Natural killer cell (primary cell): ENCODE data around the gene DIAPH2. TPM values are rescaled to one million over a fixed set of nuclear protein-coding genes. Genes with fewer than 3 reads are reported as not detected.

Source experiments
- ATAC-seq, 3 donors: fragments of 150-1000 bp in 2 of 3; fragments of 200-7000 bp in 1 of 3; cut with Tn5 transposase; 1 replicate in 1 of 3; 2 replicates in 2 of 3; pipeline ENCODE4 v1.10.0; 2021; ENCODE audit warnings: mild to moderate bottlenecking in 2 of 3, moderate library complexity in 2 of 3
- DNase-seq, 2 donors: peaks; one replicate each; pipeline versions ENCODE4 v3.0.0 to v3.0.0-alpha.2; 2013 to 2021; ENCODE audit warnings: mixed read lengths in 1 of 2
- H3K27ac ChIP-seq: one replicate; pipeline ENCODE4 v1.5.1; 2013; ENCODE audit warnings: mild to moderate bottlenecking, low read length
- H3K27me3 ChIP-seq: one replicate; pipeline ENCODE4 v1.6.1; 2013; ENCODE audit warnings: low read length; ENCODE audit not compliant: control insufficient read depth, insufficient read depth
- H3K36me3 ChIP-seq: one replicate; pipeline ENCODE4 v1.6.1; 2013; ENCODE audit warnings: low read length; ENCODE audit not compliant: control insufficient read depth, insufficient read depth
- H3K4me1 ChIP-seq: one replicate; pipeline ENCODE4 v1.6.1; 2013; ENCODE audit warnings: low read length; ENCODE audit not compliant: control insufficient read depth, insufficient read depth
- H3K4me3 ChIP-seq: one replicate; pipeline ENCODE4 v1.5.1; 2013; ENCODE audit warnings: low read length
- H3K9me3 ChIP-seq: one replicate; pipeline ENCODE4 v1.6.1; 2013; ENCODE audit warnings: low read length; ENCODE audit not compliant: control insufficient read depth, insufficient read depth
- H3K27ac Mint-ChIP-seq, 2 donors: one replicate each; pipeline ENCODE4 v1.8.0; 2022; ENCODE audit warnings: mild to moderate bottlenecking in 2 of 2, mixed read lengths in 2 of 2, moderate library complexity in 1 of 2
- H3K27me3 Mint-ChIP-seq, 2 donors: one replicate each; pipeline ENCODE4 v1.8.0; 2022; ENCODE audit warnings: low read depth in 2 of 2, mixed read lengths in 2 of 2
- H3K36me3 Mint-ChIP-seq: one replicate; pipeline ENCODE4 v1.8.0; 2022; ENCODE audit warnings: mixed read lengths
- H3K4me1 Mint-ChIP-seq, 2 donors: one replicate each; pipeline ENCODE4 v1.8.0; 2022; ENCODE audit warnings: mixed read lengths in 2 of 2
- H3K4me3 Mint-ChIP-seq: one replicate; pipeline ENCODE4 v1.8.0; 2022; ENCODE audit warnings: mild to moderate bottlenecking, moderate library complexity, mixed read lengths
- H3K9me3 Mint-ChIP-seq, 2 donors: one replicate each; pipeline ENCODE4 v1.8.0; 2022; ENCODE audit warnings: mixed read lengths in 2 of 2
- WGBS: methylation state at CpG from one replicate; pipeline ENCODE4 v1.1.7; 2013; ENCODE audit warnings: missing lambda C conversion rate; ENCODE audit not compliant: insufficient coverage; 5-methylcytosine and 5-hydroxymethylcytosine counted together
- intact Hi-C: fragments of 100-400 bp; cut with micrococcal nuclease; formaldehyde crosslinking; loops from one replicate; pipeline ENCODE4 v1.14.2; 2022
- total RNA-seq, 4 donors: library from RNA; stranded (reverse); fragments of 120-200 nt in 1 of 4; gene quantifications; one replicate each; pipeline versions ENCODE4 v1.2.3 to v1.2.4, GENCODE V29; 2013 to 2022
- TF ChIP-seq, protein P1 (sequence below): fragments of 200-600 bp; IDR thresholded peaks from one replicate; pipeline ENCODE4 v1.8.0; 2022; ENCODE audit warnings: antibody characterized with exemption

Gene DIAPH2
- total RNA-seq, 3 donors from 2014 or later (not counting 1 experiment from before 2014, with no cell fraction given) = 17.0 to 18.2 (median 17.0) TPM

GRCh38 chrX:97119474-97120109, 434.9 kb downstream of the DIAPH2 start:
- Mint-ChIP-seq H3K27ac (no peak overlapping the region), H3K9me3 (no peaks in the 10 kb centered on the region), H3K4me3 (no peak overlapping the region), H3K4me1 (peaks cover 0 to under 1% of the 10 kb centered on the region in 2 donors), H3K36me3 (no peaks in the 10 kb centered on the region), H3K27me3 (no peaks in the 10 kb centered on the region)
- H3K27me3 ChIP-seq = no peaks in the 10 kb centered on the region
- TF ChIP-seq, protein P1, sequence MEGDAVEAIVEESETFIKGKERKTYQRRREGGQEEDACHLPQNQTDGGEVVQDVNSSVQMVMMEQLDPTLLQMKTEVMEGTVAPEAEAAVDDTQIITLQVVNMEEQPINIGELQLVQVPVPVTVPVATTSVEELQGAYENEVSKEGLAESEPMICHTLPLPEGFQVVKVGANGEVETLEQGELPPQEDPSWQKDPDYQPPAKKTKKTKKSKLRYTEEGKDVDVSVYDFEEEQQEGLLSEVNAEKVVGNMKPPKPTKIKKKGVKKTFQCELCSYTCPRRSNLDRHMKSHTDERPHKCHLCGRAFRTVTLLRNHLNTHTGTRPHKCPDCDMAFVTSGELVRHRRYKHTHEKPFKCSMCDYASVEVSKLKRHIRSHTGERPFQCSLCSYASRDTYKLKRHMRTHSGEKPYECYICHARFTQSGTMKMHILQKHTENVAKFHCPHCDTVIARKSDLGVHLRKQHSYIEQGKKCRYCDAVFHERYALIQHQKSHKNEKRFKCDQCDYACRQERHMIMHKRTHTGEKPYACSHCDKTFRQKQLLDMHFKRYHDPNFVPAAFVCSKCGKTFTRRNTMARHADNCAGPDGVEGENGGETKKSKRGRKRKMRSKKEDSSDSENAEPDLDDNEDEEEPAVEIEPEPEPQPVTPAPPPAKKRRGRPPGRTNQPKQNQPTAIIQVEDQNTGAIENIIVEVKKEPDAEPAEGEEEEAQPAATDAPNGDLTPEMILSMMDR = no peak
- ATAC-seq (no peak), DNase-seq (no peak)
- H3K4me1 ChIP-seq = no peaks in the 10 kb centered on the region
- no peak overlapping the region for H3K27ac ChIP-seq
- 100% methylated on average over 12 of the region's 12 CpGs for WGBS
- H3K4me3 ChIP-seq = no peak overlapping the region
- peaks cover 2% of the 10 kb centered on the region for H3K36me3 ChIP-seq
- H3K9me3 ChIP-seq = no peaks in the 10 kb centered on the region
- intact Hi-C loops = no loop called here

- no peaks in the 10 kb centered on the region for H3K9me3 Mint-ChIP-seq
- H3K4me1 Mint-ChIP-seq = peaks cover 0 to 5% of the 10 kb centered on the region in 2 donors
- no peak overlapping the region for H3K27ac ChIP-seq
- no CpG with 5 or more reads among the region's 2 CpGs for WGBS
- no peaks in the 10 kb centered on the region for H3K27me3 Mint-ChIP-seq
- ATAC-seq (no peak), DNase-seq (no peak)
- H3K27me3 ChIP-seq = no peaks in the 10 kb centered on the region
- H3K4me3 Mint-ChIP-seq = no peak overlapping the region
- no peaks in the 10 kb centered on the region for H3K36me3 Mint-ChIP-seq
- no peaks in the 10 kb centered on the region for H3K36me3 ChIP-seq
- no peaks in the 10 kb centered on the region for H3K4me1 ChIP-seq
- no peak overlapping the region for H3K27ac Mint-ChIP-seq
- H3K4me3 ChIP-seq = no peak overlapping the region
- TF ChIP-seq, protein P1 = no peak
- intact Hi-C loops = no loop called here
- no peaks in the 10 kb centered on the region for H3K9me3 ChIP-seq
Measured at GRCh38 chrX:97123001-97123400, 438.4 kb downstream of the DIAPH2 start.

GRCh38 chrX:97126020-97126419, 441.4 kb downstream of the DIAPH2 start:
- H3K4me1 ChIP-seq = no peaks in the 10 kb centered on the region
- H3K27me3 ChIP-seq = no peaks in the 10 kb centered on the region
- no peaks in the 10 kb centered on the region for H3K36me3 ChIP-seq
- no peaks in the 10 kb centered on the region for H3K9me3 ChIP-seq
- Mint-ChIP-seq H3K9me3 (no peaks in the 10 kb centered on the region), H3K27ac (no peak overlapping the region), H3K36me3 (no peaks in the 10 kb centered on the region), H3K4me3 (no peak overlapping the region), H3K4me1 (peaks cover 5% of the 10 kb centered on the region in 2 donors), H3K27me3 (no peaks in the 10 kb centered on the region)
- H3K4me3 ChIP-seq = no peak overlapping the region
- no peak overlapping the region for H3K27ac ChIP-seq
- TF ChIP-seq, protein P1 = no peak
- intact Hi-C loops = no loop called here
- no peak for DNase-seq
- ATAC-seq = no peak
- WGBS = 90% methylated on average over 2 of the region's 3 CpGs
